Germinal center (tissue), 1 donor: ENCODE data around the gene FAM107B.
A peak's percentile ranks its signal among the peaks of the same experiment; 100 is the strongest.
"Not testable (repeated sequence)": the region's sequence is repeated elsewhere in the genome, so short reads cannot be mapped to it uniquely, and the experiment has no call there.

ENCODE experiments used
- DNase-seq: peaks from one replicate; pipeline ENCODE4 v3.0.0; 2012; ENCODE audit warnings: mixed read lengths, low spot score

Gene FAM107B

GRCh38 chr10:14736043-14736442, 38.7 kb downstream of the FAM107B start:
- no peak for DNase-seq

- no peak for DNase-seq
Measured at GRCh38 chr10:14731875-14732512, 42.7 kb downstream of the FAM107B start.

- no peak for DNase-seq
Measured at GRCh38 chr10:14728346-14728745, 46.4 kb downstream of the FAM107B start.

GRCh38 chr10:14727924-14728323, 46.8 kb downstream of the FAM107B start:
- DNase-seq, result no peak

- no peak for DNase-seq
Measured at GRCh38 chr10:14727465-14727864, 47.2 kb downstream of the FAM107B start.

GRCh38 chr10:14724931-14725330, 49.8 kb downstream of the FAM107B start:
- no peak for DNase-seq

GRCh38 chr10:14723052-14723689, 51.5 kb downstream of the FAM107B start:
- no peak for DNase-seq

GRCh38 chr10:14717552-14717951, 57.1 kb downstream of the FAM107B start:
- no peak for DNase-seq

- no peak for DNase-seq
Measured at GRCh38 chr10:14712991-14713424, 61.7 kb downstream of the FAM107B start.

- not testable (repeated sequence) for DNase-seq
Measured at GRCh38 chr10:14709344-14709743, 65.4 kb downstream of the FAM107B start.

- DNase-seq, result no peak
Measured at GRCh38 chr10:14707481-14707880, 67.2 kb downstream of the FAM107B start.

- peak; percentile 35 for DNase-seq
Measured at GRCh38 chr10:14705548-14706230, 69.0 kb downstream of the FAM107B start.

GRCh38 chr10:14703631-14704001, 71.1 kb downstream of the FAM107B start:
- DNase-seq, result no peak

- DNase-seq, result no peak
Measured at GRCh38 chr10:14701466-14701865, 73.2 kb downstream of the FAM107B start.

- DNase-seq, result no peak
Measured at GRCh38 chr10:14700546-14700945, 74.2 kb downstream of the FAM107B start.

GRCh38 chr10:14699482-14699881, 75.2 kb downstream of the FAM107B start:
- no peak for DNase-seq

GRCh38 chr10:14698829-14699170, 75.9 kb downstream of the FAM107B start:
- no peak for DNase-seq

GRCh38 chr10:14698111-14698828, 76.4 kb downstream of the FAM107B start:
- DNase-seq, result no peak

- no peak for DNase-seq
Measured at GRCh38 chr10:14697281-14697680, 77.4 kb downstream of the FAM107B start.

- DNase-seq, result no peak
Measured at GRCh38 chr10:14696821-14697220, 77.9 kb downstream of the FAM107B start.

- no peak for DNase-seq
Measured at GRCh38 chr10:14695847-14696480, 78.7 kb downstream of the FAM107B start.

- no peak for DNase-seq
Measured at GRCh38 chr10:14693891-14694290, 80.8 kb downstream of the FAM107B start.
